GM19467 (cell line): ENCODE measurements around the gene TMEM39B.

Experiments
- ATAC-seq: cut with Tn5 transposase; IDR thresholded peaks from one replicate; pipeline ENCODE4 v1.9.1; 2021; ENCODE audit warnings: mild to moderate bottlenecking, moderate library complexity; ENCODE audit not compliant: unreplicated experiment

Gene TMEM39B

DNA sequence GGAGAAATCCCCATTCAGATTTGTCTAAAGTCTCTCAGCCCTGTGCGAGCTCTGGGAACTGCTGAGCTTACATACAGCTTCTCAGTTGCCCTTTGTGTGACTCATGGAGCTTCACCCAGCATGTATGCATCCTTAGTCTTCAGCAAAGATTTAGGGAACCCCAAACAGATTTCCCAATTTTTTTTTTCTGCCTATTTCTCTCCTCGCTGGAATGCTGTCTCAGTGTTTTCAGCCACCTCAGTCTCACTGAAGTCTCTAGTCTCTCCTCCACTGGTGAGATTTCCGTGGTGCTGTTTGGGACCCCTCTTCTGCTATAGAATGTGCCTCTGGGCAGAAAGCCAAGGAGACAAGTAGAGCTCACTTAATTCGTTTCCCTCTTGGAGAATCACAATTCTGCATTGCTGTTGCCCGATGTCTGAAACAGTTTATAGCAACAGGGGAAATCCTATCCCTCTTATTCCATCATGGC, 78.6 kb downstream of the TMEM39B start:
- ATAC-seq, result no peak
